Ovary (tissue), 9 donors: ENCODE data around the gene TRIL. TPM values are rescaled to one million over a fixed set of nuclear protein-coding genes. Genes with fewer than 3 reads are reported as not detected.

Experiments
- DNase-seq, 5 donors: peaks; one replicate each; pipeline ENCODE4 v3.0.0-alpha.2; 2019 to 2020
- H3K27ac ChIP-seq, 2 donors: fragments of 200-600 bp; one replicate each; pipeline versions ENCODE4 v1.5.1 to v1.8.0; 2019 to 2022
- H3K27me3 ChIP-seq: fragments of 200-600 bp; one replicate; pipeline ENCODE4 v1.8.0; 2022
- H3K36me3 ChIP-seq: fragments of 200-600 bp; sonication (generic); one replicate; pipeline ENCODE4 v1.5.1; 2019
- H3K4me1 ChIP-seq: one replicate; pipeline ENCODE4 v1.8.1; 2013; ENCODE audit warnings: mild to moderate bottlenecking, moderate library complexity; ENCODE audit not compliant: insufficient read depth
- H3K4me3 ChIP-seq: fragments of 200-600 bp; sonication (generic); one replicate; pipeline ENCODE4 v1.5.1; 2017
- H3K9me3 ChIP-seq, 2 donors: fragments of 200-600 bp in 1 of 2; sonication (generic) in 1 of 2; one replicate each; pipeline versions ENCODE4 v1.5.1 to v1.8.1; 2013 to 2019; ENCODE audit warnings: mild to moderate bottlenecking in 1 of 2, moderate library complexity in 1 of 2
- CTCF ChIP-seq, 3 donors: fragments of 450-650 bp in 2 of 3; fragments of 200-600 bp in 1 of 3; IDR thresholded peaks; one replicate each; pipeline versions ENCODE4 v1.5.1 to v1.8.0; 2016 to 2022; ENCODE audit warnings: antibody characterized with exemption in 3 of 3, mild to moderate bottlenecking in 1 of 3
- EP300 ChIP-seq: sonication (generic); formaldehyde crosslinking; IDR thresholded peaks from one replicate; pipeline ENCODE4 v1.6.1; 2017; ENCODE audit warnings: antibody characterized with exemption
- POLR2A ChIP-seq: fragments of 450-650 bp; IDR thresholded peaks from one replicate; pipeline ENCODE4 v1.6.1; 2017; ENCODE audit warnings: antibody characterized with exemption, mild to moderate bottlenecking, moderate library complexity
- WGBS, 3 donors: extraction: QIAGEN DNeasy Blood & Tissue Kit in 1 of 3; methylation state at CpG; one replicate each; pipeline versions ENCODE4 v1.1.5 to v1.1.7; 2013 to 2017; 5-methylcytosine and 5-hydroxymethylcytosine counted together
- intact Hi-C, 4 donors: fragments of 100-400 bp; cut with DNase I; formaldehyde crosslinking; loops; one replicate each; pipeline versions ENCODE4 v1.11.0 to v1.15.1; 2022 to 2023
- polyA plus RNA-seq, 2 donors: library from polyadenylated mRNA; stranded (reverse); fragments of 200-250 nt in 1 of 2; fragments of 350-450 nt in 1 of 2; fragmentation: Illumina TruSeq in 1 of 2; extraction: RNeasy Lipid Tissue Mini Kit (QIAGEN cat#74804) in 1 of 2; gene quantifications; one replicate each; pipeline ENCODE4 v1.2.3, GENCODE V29; 2013 to 2014
- total RNA-seq, 7 donors: library from RNA; depleted of rRNA in 2 of 7; stranded (reverse); fragments of >200 nt in 2 of 7; fragmentation: NEBNext Ultra II Directional in 3 of 7; extraction: Animal tissue kit (Norgen Biotek cat#: 25700) in 3 of 7; gene quantifications; one replicate each; pipeline versions ENCODE4 v1.1.0 to v1.2.4, GENCODE V29; 2016 to 2023
- donor health status: DM: no; HTN: no; CAD: no; lungs with moderate emphysema.
- donor health status: DM: no; HTN: no; CAD: no.
- donor health status: Bipolar disorder and iron deficiency.
- donor health status: DM: yes; HTN: yes; CAD: no.
- donor health status: DM: no; HTN: no; CAD: no.
- donor health status: DM: yes; HTN: yes; CAD: no.

The TRIL gene
- total and polyA plus RNA-seq, 9 donors = 1.4 to 7.4 (median 3.2) TPM

DNA sequence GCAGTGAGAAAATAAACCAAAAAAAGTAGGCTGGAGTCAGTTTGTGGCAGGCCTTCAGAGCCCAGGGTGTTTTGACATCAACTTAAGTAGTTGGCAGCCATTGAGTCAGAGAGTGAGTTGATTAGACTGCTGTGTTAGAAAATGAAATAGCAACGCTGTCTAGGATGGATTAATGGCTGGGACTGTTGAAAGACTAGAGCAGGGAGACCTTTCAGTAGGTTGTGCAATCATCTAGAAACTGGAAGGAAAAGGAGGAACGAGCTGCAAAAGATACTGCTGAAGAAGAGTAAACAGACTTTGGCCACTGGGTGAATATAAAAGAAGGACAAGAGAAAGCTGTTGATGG lies 28.6 kb upstream of the TRIL start:
- Histone ChIP-seq H3K4me1 (peaks cover 1% of the 10 kb centered on the region), H3K36me3 (no peaks in the 10 kb centered on the region), H3K27ac (no peak overlapping the region), H3K4me3 (no peak overlapping the region), H3K9me3 (no peaks in the 10 kb centered on the region), H3K27me3 (no peaks in the 10 kb centered on the region)
- no peak for TF ChIP-seq POLR2A
- no peak for TF ChIP-seq EP300
- no peak for TF ChIP-seq CTCF (IDR thresholded peaks at IDR 0.05)
- intact Hi-C loops = no loop called here
- WGBS, 3 donors = 11 to 17% (median 13%) methylated on average over 2 of the region's 2 CpGs
- no peak for DNase-seq

- Histone ChIP-seq H3K9me3 (no peaks in the 10 kb centered on the region), H3K27ac (no peak overlapping the region), H3K4me3 (no peak overlapping the region), H3K27me3 (no peaks in the 10 kb centered on the region), H3K36me3 (no peaks in the 10 kb centered on the region), H3K4me1 (peaks cover 1% of the 10 kb centered on the region)
- no peak for DNase-seq
- intact Hi-C loops = no loop called here
- TF ChIP-seq POLR2A (no peak), CTCF (IDR thresholded peaks at IDR 0.05) (no peak), EP300 (no peak)
- WGBS, 3 donors = 65 to 83% (median 77%) methylated on average over 11 of the region's 11 CpGs
Observed at GRCh38 chr7:28986028-28986764, 28.1 kb upstream of the TRIL start.

- no peak overlapping the region for H3K27ac ChIP-seq
- no peaks in the 10 kb centered on the region for H3K27me3 ChIP-seq
- intact Hi-C loops = no loop called here
- TF ChIP-seq EP300 (no peak), POLR2A (no peak), CTCF (IDR thresholded peaks at IDR 0.05) (no peak)
- DNase-seq = no peak
- no peak overlapping the region for H3K4me3 ChIP-seq
- 53 to 59% (median 53%) methylated on average over 4 of the region's 4 CpGs for WGBS, 3 donors
- peaks cover 1% of the 10 kb centered on the region for H3K4me1 ChIP-seq
- no peaks in the 10 kb centered on the region for H3K36me3 ChIP-seq
- no peaks in the 10 kb centered on the region for H3K9me3 ChIP-seq
Observed at GRCh38 chr7:28984631-28985030, 26.5 kb upstream of the TRIL start.

- no peaks in the 10 kb centered on the region for H3K9me3 ChIP-seq
- DNase-seq = no peak
- H3K4me1 ChIP-seq = peaks cover 1% of the 10 kb centered on the region
- no peak for TF ChIP-seq POLR2A
- H3K27me3 ChIP-seq = no peaks in the 10 kb centered on the region
- H3K27ac ChIP-seq = no peak overlapping the region
- intact Hi-C loops = no loop called here
- no peak overlapping the region for H3K4me3 ChIP-seq
- H3K36me3 ChIP-seq = no peaks in the 10 kb centered on the region
Observed at GRCh38 chr7:28984217-28984616, 26.1 kb upstream of the TRIL start.

DNA sequence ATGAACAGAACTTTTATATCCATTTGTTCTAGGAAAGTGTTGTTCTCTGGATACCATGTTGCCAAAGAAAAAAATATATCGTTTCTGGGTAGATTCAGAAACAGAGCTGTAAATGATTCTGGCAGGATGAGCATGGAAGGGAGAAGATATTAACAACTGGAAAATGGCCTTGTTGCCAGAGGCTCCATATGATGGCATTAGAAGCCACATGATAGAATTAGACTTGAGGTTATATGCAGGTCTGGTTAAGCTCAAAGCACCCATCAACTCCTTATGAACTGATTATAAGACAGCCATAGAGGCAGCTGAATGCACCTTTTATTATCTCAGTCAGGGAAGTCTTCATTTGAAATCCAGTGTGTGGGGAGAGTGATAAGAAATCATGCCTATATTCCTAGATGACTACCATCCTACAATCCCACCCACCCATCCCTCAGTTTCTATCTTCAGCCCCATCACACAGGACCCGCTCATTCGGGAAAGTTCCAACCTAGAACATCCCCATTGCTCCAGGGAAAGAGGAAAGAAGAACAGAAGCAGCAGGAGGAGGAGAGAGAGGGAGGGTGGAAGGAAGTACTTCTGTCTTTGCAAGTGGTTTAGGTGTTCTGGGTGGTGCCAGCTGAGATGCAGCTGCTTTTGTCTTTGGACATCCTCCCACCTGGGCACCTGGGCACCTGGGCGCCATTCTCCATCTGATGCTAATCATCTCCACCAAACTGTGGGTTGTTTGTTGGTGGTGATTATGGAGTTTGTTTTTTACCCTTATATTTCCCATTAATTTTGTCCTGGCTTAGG lies 25.5 kb upstream of the TRIL start:
- WGBS, 3 donors = 73 to 95% (median 94%) methylated on average over 4 of the region's 4 CpGs
- DNase-seq = no peak

More for the DNA sequence above, 25.5 kb upstream of the TRIL start:
- TF ChIP-seq EP300 = no peak
- no peak for TF ChIP-seq CTCF (IDR thresholded peaks at IDR 0.05)
- no peak for TF ChIP-seq POLR2A
- Histone ChIP-seq H3K36me3 (no peaks in the 10 kb centered on the region), H3K27ac (no peak overlapping the region), H3K27me3 (no peaks in the 10 kb centered on the region), H3K9me3 (no peaks in the 10 kb centered on the region), H3K4me1 (peaks cover 1% of the 10 kb centered on the region), H3K4me3 (no peak overlapping the region)
- intact Hi-C loops = no loop called here
